GM12872 (cell line): Measurements from ENCODE around the gene FRMD3.

Source experiments
- CTCF ChIP-seq: IDR thresholded peaks from 3 replicates; pipeline ENCODE4 v1.5.1; 2011; ENCODE audit warnings: low read depth, mild to moderate bottlenecking, low read length, moderate library complexity; ENCODE audit not compliant: insufficient read depth

The FRMD3 gene

GRCh38 chr9:83434254-83434653, 103.9 kb downstream of the FRMD3 start:
- no peak for TF ChIP-seq CTCF

- no peak for TF ChIP-seq CTCF
These were observed 104.4 kb downstream of the FRMD3 start for GRCh38 chr9:83433846-83434245.

- TF ChIP-seq CTCF = no peak
These were observed 105.2 kb downstream of the FRMD3 start for GRCh38 chr9:83432877-83433550.

- no peak for TF ChIP-seq CTCF
These were observed 106.0 kb downstream of the FRMD3 start for GRCh38 chr9:83432104-83432627.

DNA sequence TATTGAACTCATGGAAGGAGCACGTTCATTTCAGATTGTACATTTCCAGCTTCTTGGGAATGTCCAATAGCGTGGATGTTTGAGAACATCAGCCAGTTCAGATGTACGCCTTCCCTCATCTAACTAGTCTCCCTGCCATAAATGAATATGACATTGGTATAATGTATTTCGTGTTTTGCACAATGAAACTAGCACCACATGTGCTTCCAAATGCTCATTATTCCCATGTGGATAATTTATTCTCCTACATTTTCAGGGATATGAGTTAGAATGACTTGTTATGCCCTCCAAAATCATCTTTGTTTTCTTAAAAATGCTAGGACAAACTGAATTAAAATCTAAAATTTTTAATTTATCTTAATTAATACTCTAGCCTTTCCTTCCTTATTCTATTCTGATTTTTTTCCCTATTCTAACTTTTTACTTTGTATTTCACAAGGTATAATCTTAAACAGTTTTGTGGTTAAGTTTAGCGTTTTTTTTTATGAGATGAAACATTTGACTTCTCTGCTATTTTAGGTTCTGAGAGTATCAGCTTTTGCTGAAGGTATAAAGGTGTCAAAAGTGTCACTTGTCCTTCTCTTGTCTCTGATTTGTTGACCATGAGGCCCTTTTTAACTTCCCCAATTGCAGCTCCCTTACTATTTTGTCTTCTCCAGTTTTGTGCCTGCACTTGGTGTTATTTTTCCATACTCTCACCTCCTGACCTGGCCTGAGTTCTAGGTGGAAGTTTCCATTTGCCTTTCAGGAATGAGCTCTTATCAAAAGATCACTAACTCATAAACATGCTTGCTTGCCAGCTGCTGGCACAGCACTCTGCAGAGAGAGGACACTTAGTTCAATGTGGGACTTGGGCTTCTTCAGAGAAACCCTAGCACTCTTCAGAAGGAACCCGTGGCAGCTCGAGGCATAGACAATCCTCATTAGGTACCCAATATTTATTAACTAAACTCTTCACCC, 106.8 kb downstream of the FRMD3 start:
- TF ChIP-seq CTCF = no peak

DNA sequence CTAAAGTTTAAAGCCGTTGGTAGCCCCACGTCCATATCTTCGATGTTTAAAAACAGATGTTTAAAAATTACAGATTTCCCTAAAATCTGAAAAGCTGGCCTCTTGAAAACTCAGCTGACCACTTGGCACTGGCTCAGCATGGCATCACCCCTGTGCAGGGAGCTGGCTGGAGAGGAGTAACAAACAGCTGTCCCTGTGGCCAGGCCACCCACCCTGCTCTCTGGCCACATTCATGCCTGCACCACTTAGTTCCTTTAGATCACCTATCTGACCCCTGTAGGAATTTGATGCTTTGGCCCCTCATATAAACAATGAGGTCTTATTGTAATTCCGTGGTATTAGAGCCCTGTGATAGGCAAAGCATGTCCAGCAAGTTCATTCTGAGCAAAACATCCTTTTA, 107.5 kb downstream of the FRMD3 start:
- no peak for TF ChIP-seq CTCF

DNA sequence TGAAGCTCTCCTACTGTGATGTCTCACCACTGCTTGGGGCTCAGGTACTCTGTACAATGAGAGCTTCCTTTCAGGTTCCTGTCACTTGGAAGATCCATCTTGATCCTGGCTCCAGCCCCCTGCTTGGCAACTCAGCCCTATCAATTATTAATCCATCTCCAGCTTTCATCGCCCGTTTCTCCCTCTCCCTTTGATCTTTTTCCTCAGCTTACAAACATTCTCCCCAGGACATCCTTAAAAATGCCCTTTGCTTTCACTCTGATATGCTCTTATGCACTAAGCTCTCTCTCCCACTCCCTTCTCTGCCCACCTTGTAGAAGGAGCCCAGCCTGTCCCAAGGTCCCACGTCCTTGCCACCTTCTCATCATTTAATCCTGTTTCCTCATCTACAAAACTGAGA, 109.0 kb downstream of the FRMD3 start:
- TF ChIP-seq CTCF = no peak
